Activated CD8-positive, alpha-beta memory T cell treated with anti-CD3 and anti-CD28 coated beads, Interleukin-2, amount 10 ng/mL, durations not matched to agents 7 days and 5 days (primary cell): ENCODE measurements around the gene ACACB. TPM values are rescaled to one million over a fixed set of nuclear protein-coding genes. Genes with fewer than 3 reads are reported as not detected.

Experiments
- ATAC-seq: fragments of 150-1000 bp; cut with Tn5 transposase; one replicate; pipeline ENCODE4 v1.10.0; 2021; ENCODE audit warnings: moderate library complexity
- CTCF ChIA-PET: fragments of 350-600 bp; sonication (Branson Sonifier 250); formaldehyde crosslinking; loops from one replicate; lab custom pipeline; 2021; ENCODE audit warnings: antibody characterized with exemption; lab: Charles Lee
- DNase-seq: peaks from one replicate; pipeline ENCODE4 v3.0.0-alpha.2; 2020
- H3K27ac Mint-ChIP-seq: one replicate; pipeline ENCODE4 v1.8.0; 2021; ENCODE audit warnings: mild to moderate bottlenecking, mixed read lengths
- H3K27me3 Mint-ChIP-seq: one replicate; pipeline ENCODE4 v1.8.0; 2021; ENCODE audit warnings: mixed read lengths
- H3K36me3 Mint-ChIP-seq: one replicate; pipeline ENCODE4 v1.8.0; 2021; ENCODE audit warnings: mild to moderate bottlenecking, mixed read lengths
- H3K4me1 Mint-ChIP-seq: one replicate; pipeline ENCODE4 v1.8.0; 2021; ENCODE audit warnings: mixed read lengths
- H3K4me3 Mint-ChIP-seq: one replicate; pipeline ENCODE4 v1.8.0; 2021; ENCODE audit warnings: mild to moderate bottlenecking, moderate library complexity, mixed read lengths
- H3K9me3 Mint-ChIP-seq: one replicate; pipeline ENCODE4 v1.8.0; 2022; ENCODE audit warnings: low read depth, mixed read lengths
- total RNA-seq, 2 experiments: library from RNA; stranded (reverse); gene quantifications; one replicate each; pipeline ENCODE4 v1.2.3, GENCODE V29; 2021

Gene ACACB
- total RNA-seq, 2 experiments from 2014 or later, result 10.4 to 15.1 TPM

DNA sequence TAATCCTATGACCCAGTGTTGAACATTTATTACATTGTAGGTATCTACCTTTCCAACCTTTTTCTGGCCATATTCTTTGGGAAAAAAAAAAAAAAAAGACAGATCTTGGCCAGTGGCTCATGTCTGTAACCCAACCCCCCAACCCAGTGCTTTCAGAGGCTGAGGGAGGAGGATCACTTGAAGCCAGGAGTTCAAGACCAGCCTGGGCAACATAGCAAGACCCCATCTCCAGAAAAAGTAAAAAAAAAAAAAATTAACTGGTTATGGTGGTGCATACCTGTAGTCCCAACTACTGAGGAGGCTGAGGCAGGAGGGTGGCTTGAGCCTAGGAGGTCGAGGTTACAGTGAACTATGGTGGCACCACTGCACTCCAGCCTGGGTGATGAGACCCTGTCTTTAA is 58.1 kb downstream of the ACACB start:
- Mint-ChIP-seq H3K27ac (no peak overlapping the region), H3K36me3 (peaks cover 27% of the 10 kb centered on the region), H3K4me1 (no peaks in the 10 kb centered on the region), H3K4me3 (no peak overlapping the region), H3K27me3 (no peaks in the 10 kb centered on the region), H3K9me3 (peaks cover 2% of the 10 kb centered on the region)
- CTCF ChIA-PET, result no interaction called here
- DNase-seq (no peak), ATAC-seq (no peak)

DNA sequence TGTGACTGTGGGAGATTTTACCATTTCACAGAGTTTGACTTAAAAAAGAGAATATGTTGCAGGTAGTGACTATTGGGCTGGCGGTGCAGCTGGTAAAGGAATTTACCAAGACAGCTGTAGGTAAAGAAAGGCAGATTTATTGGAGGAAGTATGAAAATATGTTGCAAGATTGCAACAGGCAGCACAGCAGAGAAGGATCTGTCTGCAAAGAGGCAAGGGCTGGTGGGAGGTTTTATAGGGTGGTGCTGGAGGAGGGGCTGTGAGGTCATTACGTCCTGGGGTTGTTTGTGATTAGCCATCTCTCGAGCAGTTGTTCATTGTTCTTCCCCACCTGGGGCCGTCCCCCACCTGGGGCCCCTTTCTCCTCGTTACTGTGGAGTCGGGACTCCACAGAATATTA is 62.1 kb downstream of the ACACB start:
- ATAC-seq (no peak), DNase-seq (no peak)
- Mint-ChIP-seq H3K4me1 (no peaks in the 10 kb centered on the region), H3K27ac (no peak overlapping the region), H3K36me3 (peaks cover 6% of the 10 kb centered on the region), H3K4me3 (no peak overlapping the region), H3K9me3 (no peaks in the 10 kb centered on the region), H3K27me3 (no peaks in the 10 kb centered on the region)
- CTCF ChIA-PET, result interaction anchor here (3.3 kb wide), 1 partner anchor 66 kb away, joined by 9 read pairs; no protein-coding TSS in a partner anchor

GRCh38 chr12:109179927-109180326 is 63.5 kb downstream of the ACACB start:
- ATAC-seq, result no peak
- Mint-ChIP-seq H3K9me3 (no peaks in the 10 kb centered on the region), H3K27me3 (no peaks in the 10 kb centered on the region), H3K36me3 (peaks cover 1% of the 10 kb centered on the region), H3K4me3 (no peak overlapping the region), H3K4me1 (no peaks in the 10 kb centered on the region), H3K27ac (no peak overlapping the region)
- CTCF ChIA-PET, result no interaction called here
- DNase-seq, result no peak

DNA sequence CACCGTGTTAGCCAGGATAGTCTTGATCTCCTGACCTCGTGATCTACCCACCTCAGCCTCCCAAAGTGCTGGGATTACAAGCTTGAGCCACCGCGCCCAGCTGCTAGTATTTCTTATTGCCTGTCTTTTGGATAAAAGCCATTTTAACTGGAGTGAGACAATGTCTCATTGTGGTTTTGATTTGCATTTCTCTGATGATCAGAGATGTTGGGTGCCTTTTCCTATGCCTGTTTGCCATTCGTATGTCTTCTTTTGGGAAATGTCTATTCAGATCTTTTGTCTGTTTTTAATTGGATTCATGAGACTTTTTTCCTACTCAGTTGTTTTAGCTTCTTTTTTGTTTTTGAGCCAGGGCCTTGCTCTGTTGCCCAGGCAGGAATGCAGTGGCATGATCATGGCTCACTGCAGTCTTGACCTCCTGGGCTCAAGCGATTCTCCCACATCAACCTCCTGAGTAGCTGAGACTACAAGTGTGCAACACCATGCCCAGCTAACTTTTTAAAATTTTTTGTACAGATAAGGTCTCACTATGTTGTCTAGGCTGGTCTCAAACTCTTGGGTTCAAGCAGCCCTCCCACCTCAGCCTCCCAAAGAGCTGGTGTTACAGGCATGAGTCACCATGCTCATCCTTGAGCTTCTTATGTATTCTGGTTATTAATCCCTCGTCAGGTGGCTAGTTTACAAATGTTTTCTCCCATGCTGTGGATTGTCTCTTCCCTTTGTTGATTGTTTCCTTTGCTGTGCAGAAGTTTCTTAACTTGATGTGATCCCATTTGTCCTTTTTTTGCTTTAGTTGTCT is 65.9 kb downstream of the ACACB start:
- Mint-ChIP-seq H3K27me3 (no peaks in the 10 kb centered on the region), H3K36me3 (peaks cover 3% of the 10 kb centered on the region), H3K4me3 (no peak overlapping the region), H3K4me1 (no peaks in the 10 kb centered on the region), H3K9me3 (no peaks in the 10 kb centered on the region), H3K27ac (no peak overlapping the region)
- ATAC-seq, result no peak
- CTCF ChIA-PET, result no interaction called here
- no peak for DNase-seq

GRCh38 chr12:109185441-109185840 is 69.1 kb downstream of the ACACB start:
- Mint-ChIP-seq H3K4me1 (no peaks in the 10 kb centered on the region), H3K36me3 (peaks cover 2% of the 10 kb centered on the region), H3K27ac (no peak overlapping the region), H3K9me3 (no peaks in the 10 kb centered on the region), H3K4me3 (no peak overlapping the region), H3K27me3 (no peaks in the 10 kb centered on the region)
- ATAC-seq (no peak), DNase-seq (no peak)
- CTCF ChIA-PET, result no interaction called here

- CTCF ChIA-PET, result no interaction called here
- H3K4me1 Mint-ChIP-seq, result no peaks in the 10 kb centered on the region
- no peak overlapping the region for H3K4me3 Mint-ChIP-seq
- no peaks in the 10 kb centered on the region for H3K27me3 Mint-ChIP-seq
- peaks cover 2% of the 10 kb centered on the region for H3K36me3 Mint-ChIP-seq
- no peak for ATAC-seq
- H3K9me3 Mint-ChIP-seq, result no peaks in the 10 kb centered on the region
- no peak overlapping the region for H3K27ac Mint-ChIP-seq
- DNase-seq, result no peak
Observed at GRCh38 chr12:109186993-109187653, 70.7 kb downstream of the ACACB start.

DNA sequence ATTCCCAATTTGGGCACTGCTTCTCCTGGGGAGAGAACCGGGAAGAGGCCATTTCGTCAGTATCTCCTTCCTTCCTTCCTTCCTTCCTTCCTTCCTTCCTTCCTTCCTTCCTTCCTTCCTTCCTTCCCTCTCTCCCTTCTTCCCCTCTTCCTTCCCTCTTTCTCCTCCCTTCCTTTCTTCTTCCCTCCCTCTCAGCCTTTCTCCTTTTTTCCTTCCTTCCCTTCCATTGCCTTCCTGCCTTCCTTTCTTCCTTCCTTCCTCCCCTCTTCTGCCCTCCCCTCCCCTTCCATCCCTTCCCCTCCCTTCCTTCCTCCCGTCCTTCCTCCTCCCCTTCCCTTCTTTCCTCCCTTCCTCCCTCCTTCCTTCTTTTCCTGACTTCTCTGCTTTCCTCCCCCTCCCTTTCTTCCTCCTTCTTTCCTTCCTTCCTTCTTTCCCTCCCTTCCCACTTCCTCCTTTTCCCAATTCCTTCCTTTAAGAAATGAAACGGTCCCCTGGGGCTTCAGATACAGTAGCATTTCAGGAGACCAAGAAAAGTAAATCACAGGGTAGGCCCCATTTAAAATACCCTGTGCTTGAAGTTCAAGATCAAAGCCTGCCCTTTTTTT is 71.8 kb downstream of the ACACB start:
- Mint-ChIP-seq H3K27me3 (no peaks in the 10 kb centered on the region), H3K36me3 (peaks cover 2% of the 10 kb centered on the region), H3K4me3 (no peak overlapping the region), H3K27ac (no peak overlapping the region), H3K4me1 (no peaks in the 10 kb centered on the region), H3K9me3 (no peaks in the 10 kb centered on the region)
- no peak for DNase-seq
- ATAC-seq, result no peak
- CTCF ChIA-PET, result no interaction called here

- DNase-seq (no peak), ATAC-seq (no peak)
- Mint-ChIP-seq H3K4me1 (no peaks in the 10 kb centered on the region), H3K9me3 (no peaks in the 10 kb centered on the region), H3K27me3 (no peaks in the 10 kb centered on the region), H3K36me3 (peaks cover 3% of the 10 kb centered on the region), H3K4me3 (no peak overlapping the region), H3K27ac (no peak overlapping the region)
- CTCF ChIA-PET, result no interaction called here
Observed at GRCh38 chr12:109189291-109189690, 72.9 kb downstream of the ACACB start.

DNA sequence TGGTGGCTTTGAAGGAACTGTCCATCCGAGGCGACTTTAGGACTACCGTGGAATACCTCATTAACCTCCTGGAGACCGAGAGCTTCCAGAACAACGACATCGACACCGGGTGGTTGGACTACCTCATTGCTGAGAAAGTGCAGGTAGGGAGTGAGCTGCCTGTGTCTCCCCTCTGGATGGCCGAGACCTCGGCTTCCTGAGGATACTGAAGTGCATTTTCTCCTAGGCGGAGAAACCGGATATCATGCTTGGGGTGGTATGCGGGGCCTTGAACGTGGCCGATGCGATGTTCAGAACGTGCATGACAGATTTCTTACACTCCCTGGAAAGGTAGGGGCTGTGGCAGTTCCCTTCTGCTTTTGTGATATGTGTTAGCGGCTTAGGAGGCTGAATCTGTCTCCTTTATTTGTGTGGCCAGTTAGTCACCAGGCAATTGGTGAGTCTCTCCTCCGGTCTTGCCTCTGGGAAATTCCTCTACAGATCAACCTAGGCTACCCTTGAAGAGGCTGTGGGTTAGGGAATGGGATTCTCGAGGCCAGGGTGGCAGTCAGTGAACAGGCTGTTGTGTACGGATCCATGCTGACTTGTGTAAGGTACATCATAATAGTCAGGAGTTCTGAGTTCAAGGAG is 75.3 kb downstream of the ACACB start:
- ATAC-seq (no peak), DNase-seq (no peak)
- Mint-ChIP-seq H3K9me3 (no peaks in the 10 kb centered on the region), H3K4me1 (no peaks in the 10 kb centered on the region), H3K36me3 (peaks cover 7% of the 10 kb centered on the region), H3K27ac (no peak overlapping the region), H3K27me3 (no peaks in the 10 kb centered on the region), H3K4me3 (no peak overlapping the region)
- CTCF ChIA-PET, result no interaction called here

- ATAC-seq, result no peak
- no peak overlapping the region for H3K4me3 Mint-ChIP-seq
- no peaks in the 10 kb centered on the region for H3K9me3 Mint-ChIP-seq
- CTCF ChIA-PET, result no interaction called here
- H3K4me1 Mint-ChIP-seq, result no peaks in the 10 kb centered on the region
- no peak overlapping the region for H3K27ac Mint-ChIP-seq
- peaks cover 8% of the 10 kb centered on the region for H3K36me3 Mint-ChIP-seq
- H3K27me3 Mint-ChIP-seq, result no peaks in the 10 kb centered on the region
- no peak for DNase-seq
Observed at GRCh38 chr12:109192358-109192757, 76.0 kb downstream of the ACACB start.

DNA sequence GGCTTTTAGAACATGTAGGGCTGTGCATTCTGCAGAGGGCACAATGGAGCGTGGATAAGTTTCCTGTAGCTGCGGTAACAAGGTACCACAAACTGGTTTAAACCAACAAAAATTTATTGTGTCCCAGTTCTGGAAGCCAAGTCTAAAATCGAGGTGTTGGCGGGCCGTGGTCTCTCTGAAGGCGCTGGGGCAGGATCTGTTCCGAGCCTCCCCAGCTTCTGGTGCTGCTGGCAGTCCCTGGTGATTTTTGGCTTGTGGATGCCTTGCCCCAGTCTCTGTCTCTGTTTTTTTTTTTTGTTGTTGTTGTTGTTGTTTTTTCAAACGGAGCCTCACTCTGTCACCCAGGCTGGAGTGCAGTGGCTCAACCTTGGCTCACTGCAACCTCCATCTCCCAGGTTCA is 77.5 kb downstream of the ACACB start:
- Mint-ChIP-seq H3K9me3 (no peaks in the 10 kb centered on the region), H3K27me3 (no peaks in the 10 kb centered on the region), H3K4me3 (no peak overlapping the region), H3K36me3 (peaks cover 8% of the 10 kb centered on the region), H3K4me1 (no peaks in the 10 kb centered on the region), H3K27ac (no peak overlapping the region)
- ATAC-seq (no peak), DNase-seq (no peak)
- CTCF ChIA-PET, result no interaction called here

- H3K4me3 Mint-ChIP-seq, result no peak overlapping the region
- no peaks in the 10 kb centered on the region for H3K9me3 Mint-ChIP-seq
- H3K27ac Mint-ChIP-seq, result no peak overlapping the region
- no peaks in the 10 kb centered on the region for H3K4me1 Mint-ChIP-seq
- ATAC-seq (no peak), DNase-seq (no peak)
- H3K27me3 Mint-ChIP-seq, result no peaks in the 10 kb centered on the region
- CTCF ChIA-PET, result no interaction called here
- peaks cover 8% of the 10 kb centered on the region for H3K36me3 Mint-ChIP-seq
Observed at GRCh38 chr12:109196332-109196731, 79.9 kb downstream of the ACACB start.

DNA sequence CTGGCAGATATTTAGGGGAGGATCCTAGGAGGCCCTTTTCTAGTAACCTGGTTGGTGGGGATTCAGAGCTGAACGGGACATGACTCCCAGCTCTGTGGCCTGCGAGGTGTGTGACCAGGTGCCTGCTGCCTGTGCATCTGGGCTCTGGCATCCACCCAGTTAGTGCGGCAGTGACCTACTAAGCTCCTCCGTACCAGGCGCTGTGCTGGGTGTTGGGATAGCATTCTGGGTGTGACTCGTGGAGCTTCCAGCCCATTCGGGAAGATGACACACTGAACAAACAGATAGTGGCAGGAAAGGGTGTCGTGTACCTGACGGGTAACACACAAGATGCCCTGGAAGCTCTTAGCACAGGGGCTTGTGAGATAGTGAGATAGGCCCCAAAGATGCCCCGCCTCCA is 80.9 kb downstream of the ACACB start:
- Mint-ChIP-seq H3K9me3 (no peaks in the 10 kb centered on the region), H3K4me1 (no peaks in the 10 kb centered on the region), H3K27ac (no peak overlapping the region), H3K4me3 (no peak overlapping the region), H3K27me3 (no peaks in the 10 kb centered on the region), H3K36me3 (peaks cover 8% of the 10 kb centered on the region)
- CTCF ChIA-PET, result interaction anchor here (0.6 kb wide), 1 partner anchor 79 kb away, joined by 3 read pairs; no protein-coding TSS in a partner anchor
- DNase-seq (no peak), ATAC-seq (no peak)
